Measurements from ENCODE around the gene ADGRG6.
A peak's percentile ranks its signal among the peaks of the same experiment; 100 is the strongest.
"Not testable (repeated sequence)": the region's sequence is repeated elsewhere in the genome, so short reads cannot be mapped to it uniquely, and the experiment has no call there.

Gene ADGRG6

GRCh38 chr6:142322504-142323198, 20.8 kb downstream of the ADGRG6 start:
- FAIRE-seq: no peak

DNA sequence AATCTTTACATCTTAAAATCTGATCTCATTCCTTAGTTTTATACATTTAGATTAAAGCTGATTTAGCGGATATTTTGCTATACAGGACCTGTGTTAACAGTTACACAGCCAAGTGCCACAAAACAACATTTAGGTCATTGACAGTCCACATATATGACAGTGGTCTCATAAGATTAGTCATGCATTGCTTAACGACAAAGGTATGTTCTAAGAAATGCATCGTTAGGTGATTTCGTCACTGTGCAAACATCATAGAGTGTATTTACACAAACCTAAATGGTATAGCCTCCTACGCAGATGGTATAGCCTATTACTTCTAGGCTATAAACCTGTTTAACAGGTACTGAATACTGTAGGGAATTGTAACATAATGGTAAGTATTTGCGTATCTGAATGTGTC, 21.6 kb downstream of the ADGRG6 start:
- FAIRE-seq: no peak

- no peak for FAIRE-seq
Measured at GRCh38 chr6:142324111-142324510, 22.3 kb downstream of the ADGRG6 start.

GRCh38 chr6:142325111-142325510, 23.3 kb downstream of the ADGRG6 start:
- FAIRE-seq: no peak

- FAIRE-seq: no peak
Measured at GRCh38 chr6:142326540-142326939, 24.7 kb downstream of the ADGRG6 start.

DNA sequence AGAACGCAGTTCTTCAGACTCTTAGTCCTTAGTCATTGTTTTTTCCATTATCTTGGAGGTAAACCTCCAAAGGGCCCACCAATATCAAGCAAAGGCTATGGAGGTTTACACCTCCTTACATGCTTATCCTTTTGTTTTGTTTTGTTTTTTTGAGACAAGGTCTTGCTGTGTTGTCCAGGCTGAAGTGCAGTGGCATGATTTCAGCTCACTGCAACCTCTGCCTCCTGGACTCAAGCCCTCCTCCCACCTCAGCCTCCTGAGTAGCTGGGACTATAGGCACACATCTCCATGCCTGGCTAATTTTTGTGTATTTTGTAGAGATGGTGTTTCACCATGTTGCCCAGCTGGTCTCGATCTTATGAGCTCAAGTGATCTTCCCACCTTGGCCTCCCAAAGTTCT, 26.3 kb downstream of the ADGRG6 start:
- FAIRE-seq: no peak

DNA sequence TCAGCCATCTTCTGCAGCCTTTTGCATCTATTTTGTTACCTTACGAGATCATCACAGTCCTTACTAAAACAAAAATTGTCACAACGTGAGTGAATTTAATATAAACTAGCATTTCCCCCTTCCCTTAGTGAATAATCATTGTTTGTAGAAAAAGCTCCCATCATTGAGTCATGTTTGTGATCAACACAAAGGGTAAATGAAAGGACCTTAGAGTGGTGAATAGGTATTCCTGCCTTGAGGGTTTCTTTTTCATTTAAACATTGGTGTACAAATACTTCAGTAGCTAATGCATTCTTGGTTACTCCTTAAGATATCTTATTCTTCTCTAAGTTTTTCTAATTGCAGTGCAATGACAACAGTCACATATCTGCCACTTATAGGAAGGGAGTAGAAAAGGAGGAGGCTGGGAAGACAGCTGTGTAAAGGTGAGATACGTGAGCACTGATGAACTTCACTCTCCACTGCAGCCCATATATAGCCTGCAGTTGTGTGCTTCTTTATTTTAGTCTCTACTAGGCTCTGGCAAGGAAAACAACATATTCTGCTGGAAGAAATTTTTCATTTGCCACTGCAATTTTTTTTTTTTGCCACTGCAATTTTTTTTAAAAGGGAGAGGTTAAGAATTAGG, 27.8 kb downstream of the ADGRG6 start:
- no peak for FAIRE-seq

DNA sequence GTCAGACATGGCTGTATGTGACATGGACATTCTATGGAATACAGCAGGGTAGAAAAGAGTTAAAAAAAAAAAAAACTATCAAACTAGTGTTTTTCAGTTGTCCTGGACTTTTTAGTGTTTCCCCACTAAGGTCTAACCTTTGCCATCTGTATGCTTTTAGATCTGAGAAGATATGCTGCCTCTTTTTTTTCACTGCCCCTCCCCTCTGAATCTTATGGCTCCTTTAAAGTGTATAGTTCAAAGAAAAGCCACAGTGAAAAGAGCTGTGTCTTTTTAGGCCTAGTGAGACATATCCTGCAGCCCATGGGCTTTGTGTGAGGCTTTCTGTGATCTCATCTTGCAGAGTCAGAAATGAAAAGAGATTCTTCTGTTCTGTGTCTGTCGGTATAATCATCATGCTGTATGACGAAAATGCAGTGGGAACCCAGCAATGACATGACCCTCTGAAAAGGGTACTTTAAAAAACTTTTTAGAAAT, 29.3 kb downstream of the ADGRG6 start:
- FAIRE-seq: no peak

GRCh38 chr6:142331601-142332000, 29.8 kb downstream of the ADGRG6 start:
- no peak for FAIRE-seq

- no peak for FAIRE-seq
Measured at GRCh38 chr6:142332393-142333098, 30.7 kb downstream of the ADGRG6 start.

DNA sequence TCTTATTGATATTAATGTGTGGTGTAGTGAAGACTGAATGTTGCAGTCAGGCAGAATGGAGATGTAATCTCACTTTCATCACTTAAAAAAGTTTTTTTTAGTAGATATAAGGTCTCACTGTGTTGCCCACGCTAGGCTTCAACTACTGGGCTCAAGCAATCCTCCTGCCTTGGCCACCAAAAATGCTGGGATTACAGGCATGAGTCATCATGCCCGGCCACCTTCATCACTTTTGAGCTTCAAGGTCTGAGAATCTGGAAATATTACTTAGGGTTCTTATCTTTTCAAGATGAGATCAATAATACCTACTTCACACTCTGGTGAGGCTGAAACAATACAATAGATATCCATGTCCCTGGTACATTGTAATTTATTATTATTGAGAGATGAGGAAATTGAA, 31.6 kb downstream of the ADGRG6 start:
- no peak for FAIRE-seq

GRCh38 chr6:142334294-142334693, 32.5 kb downstream of the ADGRG6 start:
- no peak for FAIRE-seq

- no peak for FAIRE-seq
Measured at GRCh38 chr6:142335415-142335814, 33.6 kb downstream of the ADGRG6 start.

DNA sequence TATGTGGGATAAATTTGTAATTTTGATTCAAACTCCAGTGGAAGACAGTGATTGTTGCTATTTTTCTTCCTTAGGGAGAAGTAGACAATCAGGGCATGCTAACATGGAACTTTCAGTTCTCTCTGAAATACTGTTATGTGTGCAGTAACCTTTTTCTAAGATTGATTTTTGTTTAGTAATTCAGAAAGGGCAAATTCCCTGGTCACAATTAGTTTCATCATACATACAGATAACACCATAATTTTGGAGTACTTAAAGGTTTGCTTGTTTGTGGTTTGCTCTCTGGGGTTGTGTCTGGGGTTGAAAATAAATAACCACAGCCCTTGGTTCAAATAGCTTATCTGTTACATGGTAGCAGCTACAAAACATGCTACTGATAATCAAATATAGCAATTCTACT, 34.4 kb downstream of the ADGRG6 start:
- FAIRE-seq: no peak

DNA sequence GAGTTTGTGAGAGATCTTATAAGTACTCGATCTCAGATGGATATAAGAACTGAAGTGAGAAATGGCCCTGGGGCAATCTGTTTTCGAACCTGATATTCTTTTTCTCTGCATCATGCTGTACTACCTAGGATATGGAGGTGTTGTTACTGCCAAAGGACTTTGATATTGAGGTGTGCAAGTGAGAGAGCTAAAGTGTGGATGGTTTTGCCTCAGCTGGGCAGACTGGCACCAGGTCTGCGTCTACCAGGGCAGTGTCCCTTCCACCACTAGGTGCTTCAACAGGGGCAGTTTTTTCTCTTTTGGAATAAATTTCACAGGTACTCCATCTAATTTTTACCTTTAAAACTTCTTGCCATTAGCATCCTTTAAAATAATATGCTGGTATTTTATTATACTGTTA, 35.0 kb downstream of the ADGRG6 start:
- FAIRE-seq: no peak

- no peak for FAIRE-seq
Measured at GRCh38 chr6:142339113-142339512, 37.3 kb downstream of the ADGRG6 start.

GRCh38 chr6:142339968-142340658, 38.3 kb downstream of the ADGRG6 start:
- FAIRE-seq: no peak

- no peak for FAIRE-seq
Measured at GRCh38 chr6:142341855-142342330, 40.1 kb downstream of the ADGRG6 start.

- peak; percentile 77 for FAIRE-seq
Measured at GRCh38 chr6:142342986-142343385, 41.2 kb downstream of the ADGRG6 start.

GRCh38 chr6:142343938-142344337, 42.1 kb downstream of the ADGRG6 start:
- FAIRE-seq: no peak

- FAIRE-seq: no peak
Measured at GRCh38 chr6:142345261-142345660, 43.5 kb downstream of the ADGRG6 start.

GRCh38 chr6:142346166-142346565, 44.4 kb downstream of the ADGRG6 start:
- not testable (repeated sequence) for FAIRE-seq

DNA sequence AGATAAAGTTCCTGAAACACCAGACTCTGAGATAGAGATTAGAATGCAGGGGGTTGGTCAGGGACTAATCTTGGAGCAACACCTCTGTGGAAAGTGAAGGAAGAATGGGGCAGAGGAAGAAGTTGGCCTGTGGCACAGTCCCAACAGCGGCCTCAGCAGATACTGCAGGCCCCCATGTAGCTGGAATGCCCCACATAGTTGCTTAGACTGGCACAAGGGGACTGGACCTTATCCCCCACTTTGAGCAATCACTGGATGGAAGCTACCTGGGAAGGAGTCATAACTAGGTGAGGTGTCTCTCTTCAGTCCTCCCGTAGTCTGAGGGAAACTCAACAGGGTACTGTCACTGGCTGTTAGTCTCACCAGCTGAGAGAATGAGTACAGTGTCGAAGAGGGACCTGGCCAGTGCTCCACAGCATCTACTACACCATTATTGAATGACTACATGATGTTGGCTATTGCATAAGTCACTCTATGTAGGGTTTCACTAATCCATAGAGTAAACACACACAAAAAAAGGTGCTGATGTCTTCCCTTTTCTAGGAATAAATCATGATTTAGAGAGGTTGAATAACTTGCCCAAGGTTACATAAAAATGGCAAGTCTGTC, 47.5 kb downstream of the ADGRG6 start:
- FAIRE-seq: no peak
